GM18505 (cell line): ENCODE measurements around the gene LHPP.

Experiments used
- ATAC-seq: cut with Tn5 transposase; IDR thresholded peaks from one replicate; pipeline ENCODE4 v1.9.1; 2021; ENCODE audit not compliant: unreplicated experiment
- POLR2A ChIP-seq: IDR thresholded peaks from 4 replicates; pipeline ENCODE4 v1.6.1; 2011; ENCODE audit warnings: borderline replicate concordance; ENCODE audit not compliant: insufficient read depth, insufficient read length; ENCODE audit errors: extremely low read depth

Gene LHPP

GRCh38 chr10:124469956-124470484 lies 8.4 kb downstream of the LHPP start:
- ATAC-seq = no peak
- no peak for TF ChIP-seq POLR2A

DNA sequence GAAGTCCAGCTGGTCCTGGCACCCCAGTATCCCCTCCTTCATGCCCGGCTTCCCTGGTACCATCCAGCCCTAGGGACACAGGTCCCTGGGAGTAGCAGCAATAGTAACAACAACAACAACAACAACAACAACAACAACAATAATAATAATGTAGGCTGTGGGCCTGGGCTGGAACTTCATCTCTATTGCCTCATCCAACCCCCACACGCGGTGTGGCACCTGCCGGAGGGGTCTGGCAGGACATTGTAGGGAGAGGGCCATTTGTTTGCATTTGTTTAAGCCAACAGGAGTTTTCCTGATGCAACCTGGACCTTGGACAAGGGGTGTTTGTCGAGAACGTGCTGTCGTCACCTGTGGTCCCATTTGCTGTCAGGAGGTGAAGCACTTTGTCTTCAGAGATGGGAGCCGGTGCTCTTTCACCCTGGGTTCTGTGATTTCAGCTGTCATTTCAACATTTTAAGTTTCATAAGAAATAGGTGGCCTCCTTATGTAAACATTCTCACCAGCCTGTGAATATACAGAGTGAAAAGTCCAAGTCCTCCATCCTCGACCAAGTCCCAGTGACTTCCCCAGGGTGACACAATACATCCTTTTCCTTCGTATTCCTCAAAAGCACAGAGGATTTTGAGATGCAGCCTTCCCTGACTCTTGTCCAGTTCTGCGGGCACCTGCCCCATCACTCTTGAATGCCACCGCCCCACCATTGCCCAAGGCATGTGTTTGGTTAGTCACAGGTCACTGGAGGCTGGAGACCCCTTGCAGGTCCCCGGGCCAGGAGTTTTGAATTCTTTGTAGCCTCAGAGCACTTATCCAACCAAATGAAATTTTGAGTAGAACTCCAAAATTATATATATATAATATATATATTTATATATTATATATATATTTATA lies 9.2 kb downstream of the LHPP start:
- TF ChIP-seq POLR2A = no peak
- no peak for ATAC-seq

DNA sequence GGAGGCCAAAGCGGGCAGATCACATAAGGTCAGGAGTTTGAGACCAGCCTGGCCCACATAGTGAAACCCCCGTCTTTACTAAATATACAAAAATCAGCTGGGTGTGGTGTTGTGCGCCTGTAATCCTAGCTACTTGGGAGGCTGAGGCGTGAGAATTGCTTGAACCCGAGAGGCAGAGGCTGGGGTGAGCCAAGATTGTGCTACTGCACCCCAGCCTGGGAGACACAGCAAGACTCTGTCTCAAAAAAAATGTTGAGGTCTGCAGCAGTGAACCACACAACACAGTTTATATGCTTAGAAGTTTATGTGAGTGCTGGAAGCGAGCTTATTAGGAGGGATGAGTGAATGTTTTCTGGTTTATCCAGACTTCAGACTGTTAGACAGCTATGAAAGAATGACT lies 10.4 kb downstream of the LHPP start:
- no peak for ATAC-seq
- TF ChIP-seq POLR2A = no peak

- ATAC-seq = no peak
- no peak for TF ChIP-seq POLR2A
Measured at GRCh38 chr10:124473070-124473469, 11.4 kb downstream of the LHPP start.

DNA sequence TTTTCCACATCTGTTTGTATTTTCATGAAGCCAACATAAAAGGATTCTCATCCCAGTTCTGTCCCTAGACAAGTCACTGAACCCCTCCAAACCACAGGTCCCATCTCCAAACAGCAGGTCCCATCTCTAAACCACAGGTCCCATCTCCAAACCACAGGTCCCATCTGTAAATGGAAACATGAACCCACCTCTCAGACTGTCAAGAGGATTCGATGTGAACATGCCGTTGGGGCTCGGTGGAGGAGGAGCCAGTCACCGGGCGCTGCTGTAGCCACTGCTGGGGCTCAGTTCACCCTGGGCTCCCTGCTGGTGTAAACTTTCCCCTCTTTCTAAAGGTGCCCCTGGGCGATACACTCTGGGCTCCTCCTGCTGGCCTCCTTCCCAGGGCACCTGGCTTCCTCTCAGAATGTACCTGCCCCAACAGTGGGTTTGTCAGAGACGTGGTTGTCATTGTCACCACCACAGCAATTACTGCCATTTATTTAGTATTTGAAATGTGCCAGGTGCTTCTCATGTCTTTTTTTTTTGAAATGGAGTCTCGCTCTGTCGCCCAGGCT lies 13.0 kb downstream of the LHPP start:
- TF ChIP-seq POLR2A = no peak
- no peak for ATAC-seq

- TF ChIP-seq POLR2A = no peak
- no peak for ATAC-seq
Measured at GRCh38 chr10:124476043-124476725, 14.6 kb downstream of the LHPP start.

DNA sequence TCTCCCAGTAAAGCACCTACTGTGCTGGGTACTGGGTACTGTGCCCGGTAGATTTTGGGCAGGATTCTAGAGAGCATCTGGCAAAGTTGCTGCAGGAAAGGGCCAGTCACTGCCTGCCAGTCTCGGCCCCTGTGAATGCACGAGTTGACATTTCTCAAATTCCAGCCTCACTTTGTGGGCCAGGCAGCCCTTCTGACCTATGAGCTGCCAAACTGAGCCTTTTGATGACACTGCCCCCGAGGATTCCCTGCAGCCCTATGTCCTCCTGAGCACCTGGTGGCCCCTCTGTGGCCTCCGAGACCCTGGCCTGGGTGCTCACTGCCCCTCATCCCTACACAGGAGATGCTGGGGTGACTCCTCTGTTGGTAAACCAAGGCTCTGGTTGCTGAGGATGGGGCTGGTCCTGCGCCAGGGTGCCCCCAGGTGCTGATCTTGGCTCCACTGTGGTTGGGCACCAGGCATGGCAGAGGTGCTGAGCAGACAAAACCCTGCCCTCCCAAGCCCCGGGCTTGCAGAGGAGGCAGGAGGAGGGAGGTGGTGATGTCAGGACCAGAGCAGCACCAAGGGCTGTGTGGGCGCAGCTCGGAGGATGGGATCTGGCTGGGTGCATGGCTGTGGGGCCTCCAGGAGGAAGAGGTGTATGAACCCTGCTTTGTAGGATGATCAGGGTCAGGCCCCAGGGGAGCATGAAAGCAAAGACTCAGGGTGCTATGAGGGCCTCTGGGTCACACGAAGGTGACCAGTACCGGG lies 16.2 kb downstream of the LHPP start:
- no peak for TF ChIP-seq POLR2A
- ATAC-seq = no peak

GRCh38 chr10:124478515-124478914 lies 16.9 kb downstream of the LHPP start:
- no peak for TF ChIP-seq POLR2A
- no peak for ATAC-seq

GRCh38 chr10:124480860-124481259 lies 19.2 kb downstream of the LHPP start:
- no peak for TF ChIP-seq POLR2A
- no peak for ATAC-seq

GRCh38 chr10:124481717-124482116 lies 20.1 kb downstream of the LHPP start:
- TF ChIP-seq POLR2A = no peak
- ATAC-seq = no peak

DNA sequence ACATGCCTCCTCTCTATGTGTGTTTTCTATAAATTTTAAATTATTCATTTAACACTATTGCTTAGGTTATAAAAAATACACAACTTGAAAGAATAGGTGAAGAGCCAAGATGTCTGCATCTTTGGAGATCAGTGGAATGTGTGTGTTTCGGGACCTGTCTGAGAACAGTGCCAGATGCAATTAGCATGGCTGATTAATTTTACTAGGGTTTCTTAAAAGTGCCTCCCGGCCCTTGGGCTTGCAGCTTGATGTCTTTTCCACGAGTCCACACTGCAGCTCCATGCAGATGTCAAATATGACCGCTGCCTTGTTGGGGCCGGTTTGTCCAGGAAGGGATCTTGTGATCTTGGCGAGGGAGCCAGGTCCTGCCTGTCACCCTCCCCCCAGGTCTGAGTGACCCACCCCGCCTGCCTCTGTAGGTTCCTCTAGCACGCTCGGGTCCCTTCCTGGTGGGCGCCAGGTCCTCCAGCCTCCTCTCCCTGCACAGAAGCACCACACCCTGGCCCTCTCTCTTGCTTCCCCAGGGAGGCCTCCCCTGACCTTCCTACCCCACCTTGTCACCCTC lies 20.7 kb downstream of the LHPP start:
- ATAC-seq = no peak
- TF ChIP-seq POLR2A = no peak

- ATAC-seq = no peak
- TF ChIP-seq POLR2A = no peak
Measured at GRCh38 chr10:124482876-124483275, 21.3 kb downstream of the LHPP start.

- no peak for TF ChIP-seq POLR2A
- ATAC-seq = no peak
Measured at GRCh38 chr10:124484031-124484430, 22.4 kb downstream of the LHPP start.
